A673 (cell line): ENCODE data around the gene MTOR.

Source experiments
- EZH2 ChIP-seq: fragments of 200-600 bp; sonication (generic); IDR thresholded peaks from 2 replicates; pipeline ENCODE4 v1.6.1; 2017; ENCODE audit warnings: borderline replicate concordance, low read depth, mild to moderate bottlenecking, mixed read lengths, antibody characterized with exemption, low read length; ENCODE audit not compliant: poor library complexity, severe bottlenecking
- TF ChIP-seq, protein P1 (sequence below): fragments of 300-800, 200-600 bp; sonication (generic); conservative IDR thresholded peaks from 2 replicates; pipeline ENCODE4 v1.5.1; 2017; ENCODE audit warnings: low read depth, mild to moderate bottlenecking, antibody characterized with exemption, low read length, moderate library complexity, mixed read lengths

DNA sequence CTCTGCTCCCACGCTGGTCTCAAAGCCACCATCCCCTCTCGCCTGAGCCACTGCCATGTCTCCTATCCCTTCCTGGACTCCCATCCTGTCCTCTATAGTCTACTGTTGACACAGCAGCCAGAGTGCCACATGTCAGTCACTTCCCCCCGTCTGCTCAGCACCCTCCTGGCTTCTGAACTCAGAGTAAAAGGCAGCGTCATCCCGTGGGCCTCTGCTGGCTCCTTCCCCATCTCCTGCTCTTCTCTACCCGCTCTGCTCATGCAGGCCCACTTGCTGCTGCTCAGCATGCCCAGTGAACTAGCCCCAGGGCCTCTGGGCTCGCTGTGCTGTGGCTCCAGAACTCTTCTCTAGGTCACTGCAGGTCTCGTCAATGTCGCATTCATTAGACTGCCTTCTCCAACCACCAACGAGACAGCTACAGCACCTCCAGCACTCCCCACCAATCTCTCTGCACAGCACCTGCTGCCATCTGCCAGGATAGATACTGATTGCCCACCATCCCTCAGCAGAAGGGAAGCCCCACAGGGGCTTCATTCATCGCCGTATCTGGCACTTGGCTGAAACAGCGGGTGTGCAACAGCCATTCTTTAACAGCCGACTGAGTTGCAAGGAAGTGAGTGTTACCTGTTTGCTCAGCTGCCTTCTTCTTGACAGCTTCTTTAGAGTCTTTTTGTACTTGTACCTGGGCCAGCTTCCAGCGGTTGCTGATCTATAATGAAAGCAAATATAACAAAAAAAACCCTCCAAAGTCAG, 190.7 kb downstream of the MTOR start:
- TF ChIP-seq, protein P1, sequence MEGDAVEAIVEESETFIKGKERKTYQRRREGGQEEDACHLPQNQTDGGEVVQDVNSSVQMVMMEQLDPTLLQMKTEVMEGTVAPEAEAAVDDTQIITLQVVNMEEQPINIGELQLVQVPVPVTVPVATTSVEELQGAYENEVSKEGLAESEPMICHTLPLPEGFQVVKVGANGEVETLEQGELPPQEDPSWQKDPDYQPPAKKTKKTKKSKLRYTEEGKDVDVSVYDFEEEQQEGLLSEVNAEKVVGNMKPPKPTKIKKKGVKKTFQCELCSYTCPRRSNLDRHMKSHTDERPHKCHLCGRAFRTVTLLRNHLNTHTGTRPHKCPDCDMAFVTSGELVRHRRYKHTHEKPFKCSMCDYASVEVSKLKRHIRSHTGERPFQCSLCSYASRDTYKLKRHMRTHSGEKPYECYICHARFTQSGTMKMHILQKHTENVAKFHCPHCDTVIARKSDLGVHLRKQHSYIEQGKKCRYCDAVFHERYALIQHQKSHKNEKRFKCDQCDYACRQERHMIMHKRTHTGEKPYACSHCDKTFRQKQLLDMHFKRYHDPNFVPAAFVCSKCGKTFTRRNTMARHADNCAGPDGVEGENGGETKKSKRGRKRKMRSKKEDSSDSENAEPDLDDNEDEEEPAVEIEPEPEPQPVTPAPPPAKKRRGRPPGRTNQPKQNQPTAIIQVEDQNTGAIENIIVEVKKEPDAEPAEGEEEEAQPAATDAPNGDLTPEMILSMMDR = no peak
- TF ChIP-seq EZH2 = no peak
